Cerebellar cortex (tissue), 1 donor: Measurements from ENCODE around the gene SOWAHC.
A peak's percentile ranks its signal among the peaks of the same experiment; 100 is the strongest.
"Not testable (repeated sequence)": the region's sequence is repeated elsewhere in the genome, so short reads cannot be mapped to it uniquely, and the experiment has no call there.

Source experiments
- DNase-seq: peaks from one replicate; pipeline ENCODE4 v3.0.0-alpha.2; 2015; ENCODE audit warnings: low spot score

The SOWAHC gene, protein sequence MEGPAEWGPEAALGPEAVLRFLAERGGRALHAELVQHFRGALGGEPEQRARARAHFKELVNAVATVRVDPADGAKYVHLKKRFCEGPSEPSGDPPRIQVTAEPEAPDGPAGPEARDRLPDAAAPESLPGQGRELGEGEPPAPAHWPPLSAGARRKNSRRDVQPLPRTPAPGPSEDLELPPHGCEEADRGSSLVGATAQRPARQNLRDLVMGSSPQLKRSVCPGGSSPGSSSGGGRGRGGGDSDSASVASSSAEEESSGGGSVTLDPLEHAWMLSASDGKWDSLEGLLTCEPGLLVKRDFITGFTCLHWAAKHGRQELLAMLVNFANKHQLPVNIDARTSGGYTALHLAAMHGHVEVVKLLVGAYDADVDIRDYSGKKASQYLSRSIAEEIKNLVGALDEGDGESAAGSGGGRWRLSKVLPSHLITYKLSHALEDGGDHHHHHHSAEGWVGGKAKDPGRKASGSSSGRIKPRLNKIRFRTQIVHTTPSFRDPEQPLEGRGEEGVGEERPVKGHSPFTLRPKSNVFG

DNA sequence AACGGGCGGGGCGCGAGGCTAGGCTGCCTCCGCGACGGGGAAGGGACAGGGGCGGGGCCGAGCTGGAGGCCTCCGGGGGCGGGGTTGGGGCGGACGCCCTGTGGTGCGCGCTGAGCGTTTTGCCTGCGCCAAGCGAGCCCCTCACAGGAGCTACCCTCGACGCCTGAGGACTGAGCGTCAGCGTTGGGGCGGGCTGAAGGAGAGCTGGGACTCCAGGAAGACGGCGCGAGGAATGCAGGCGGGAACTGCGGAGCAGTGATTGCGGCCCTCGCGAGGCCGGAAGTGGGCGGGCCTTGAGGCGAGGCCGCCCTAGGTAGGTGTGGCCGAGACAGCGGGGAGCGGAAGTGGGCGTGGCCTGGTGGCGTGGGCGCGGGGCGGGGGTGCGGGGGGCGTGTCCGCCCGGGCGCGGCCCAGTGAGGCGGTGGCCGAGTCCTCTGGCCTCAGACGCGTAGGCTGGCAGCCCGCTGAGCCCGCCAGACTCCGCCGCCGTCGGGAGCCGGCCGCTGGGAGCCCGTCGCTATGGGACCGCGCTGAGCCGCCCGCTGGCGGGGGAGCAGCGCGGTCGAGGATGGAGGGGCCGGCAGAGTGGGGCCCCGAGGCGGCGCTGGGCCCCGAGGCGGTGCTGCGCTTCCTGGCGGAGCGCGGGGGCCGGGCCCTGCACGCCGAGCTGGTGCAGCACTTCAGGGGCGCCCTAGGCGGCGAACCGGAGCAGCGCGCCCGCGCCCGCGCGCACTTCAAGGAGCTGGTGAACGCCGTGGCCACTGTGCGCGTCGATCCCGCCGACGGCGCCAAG lies at the start of gene SOWAHC, which contains the start of gene SEPTIN10:
Gene SOWAHC, plus strand, starts transcription at position 443 of the 793 bp plus-strand sequence. Its CDS starts 126 bp downstream, at position 569.
Gene SEPTIN10, minus strand, starts transcription at position 45 of the 793 bp plus-strand sequence. CDS start 139 bp downstream, outside the sequence.
- DNase-seq, result peak; percentile 34

DNA sequence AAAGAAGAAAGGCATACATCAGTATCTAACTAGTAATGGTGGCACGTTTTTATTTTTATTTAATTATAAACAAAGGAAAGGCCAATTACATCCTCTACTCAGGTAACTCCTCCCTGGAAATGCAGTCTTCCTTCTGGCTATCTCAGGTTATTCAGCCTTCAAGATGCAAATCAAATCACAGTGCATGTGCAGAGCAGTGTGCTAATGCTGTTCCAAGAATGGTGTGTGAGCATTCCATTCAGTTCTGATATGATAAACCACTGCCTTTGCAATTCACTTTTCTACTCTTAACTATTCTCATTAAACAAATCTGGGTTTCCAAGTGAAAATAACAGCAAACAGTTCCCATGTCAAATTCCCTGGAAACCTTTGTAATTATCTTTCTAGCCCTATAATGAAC lies 38.8 kb upstream of the SOWAHC start:
- no peak for DNase-seq

DNA sequence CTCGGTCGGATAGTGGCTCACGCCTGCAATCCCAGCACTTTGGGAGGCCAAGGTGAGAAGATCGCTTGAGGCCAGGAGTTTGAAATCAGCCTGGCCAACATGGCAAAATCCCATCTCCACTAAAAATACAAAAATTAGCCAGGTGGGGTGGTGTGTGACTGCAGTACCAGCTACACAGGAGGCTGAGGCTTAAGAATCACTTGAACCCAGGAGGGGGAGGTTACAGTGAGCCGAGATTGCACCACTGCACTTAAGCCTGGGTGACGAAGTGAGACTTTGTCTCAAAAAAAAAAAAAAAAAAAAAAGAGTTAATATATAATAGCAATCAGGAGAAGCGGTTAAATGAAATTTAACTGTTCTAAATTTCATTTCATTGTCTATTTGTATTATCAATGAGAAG lies 36.5 kb upstream of the SOWAHC start:
- not testable (repeated sequence) for DNase-seq

DNA sequence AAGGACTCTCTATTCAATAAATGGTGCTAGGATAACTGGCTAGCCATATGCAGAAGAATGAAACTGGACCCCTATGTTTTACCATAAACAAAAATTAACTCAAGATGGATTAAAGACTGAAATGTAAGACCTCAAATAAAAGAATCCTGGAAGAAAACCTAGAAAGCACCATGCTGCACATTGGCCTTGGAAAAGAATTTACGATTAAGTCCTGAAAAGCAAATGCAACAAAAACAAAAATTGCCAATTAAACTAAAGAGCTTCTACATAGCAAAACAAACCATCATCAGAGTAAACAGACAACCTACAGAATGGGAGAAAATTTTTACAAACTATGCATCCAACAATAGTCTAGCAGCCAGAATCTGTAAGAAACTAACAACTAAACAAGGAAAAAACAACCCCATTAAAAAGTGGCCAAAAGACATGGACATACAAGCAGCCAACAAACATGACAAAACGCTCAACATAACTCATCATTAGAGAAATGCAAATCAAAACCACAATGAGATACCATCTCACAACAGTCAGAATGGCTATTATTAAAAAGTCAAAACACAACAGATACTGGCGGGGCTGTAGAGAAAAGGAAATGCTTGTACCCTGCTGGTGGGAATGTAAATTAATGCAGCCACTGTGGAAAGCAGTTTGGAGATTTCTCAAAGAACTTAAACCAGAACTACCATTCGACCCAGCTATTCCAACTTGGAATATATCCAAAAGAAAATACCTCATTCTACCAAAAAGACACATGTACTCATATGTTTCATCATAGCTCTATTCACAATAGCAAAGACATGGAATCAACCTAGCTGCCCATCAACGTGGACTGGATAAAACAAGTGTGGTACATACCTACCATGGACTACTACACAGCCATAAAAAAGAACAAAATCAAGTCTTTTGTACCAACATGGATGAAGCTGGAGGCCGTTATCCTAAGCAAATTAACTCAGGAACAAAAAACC lies 31.0 kb upstream of the SOWAHC start:
- DNase-seq, result no peak

DNA sequence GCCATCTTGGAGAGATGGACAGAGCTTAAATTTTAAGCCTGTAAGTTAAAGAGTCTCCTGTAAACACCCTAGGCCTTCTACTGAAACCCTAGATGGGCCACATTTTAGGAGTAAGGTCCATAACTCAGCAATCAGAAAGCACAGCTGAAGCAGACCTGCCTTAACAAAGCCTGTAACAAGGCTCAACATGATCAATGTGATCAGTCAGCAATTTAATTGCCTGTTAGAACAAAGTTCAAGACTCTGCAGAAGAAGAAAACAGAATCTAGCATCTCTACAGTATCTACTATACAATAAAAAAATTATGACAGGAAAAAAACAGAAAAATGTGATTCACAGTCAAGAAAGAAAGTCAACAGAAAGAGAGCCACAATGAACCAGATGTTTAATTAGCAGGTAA lies 27.5 kb upstream of the SOWAHC start:
- no peak for DNase-seq

DNA sequence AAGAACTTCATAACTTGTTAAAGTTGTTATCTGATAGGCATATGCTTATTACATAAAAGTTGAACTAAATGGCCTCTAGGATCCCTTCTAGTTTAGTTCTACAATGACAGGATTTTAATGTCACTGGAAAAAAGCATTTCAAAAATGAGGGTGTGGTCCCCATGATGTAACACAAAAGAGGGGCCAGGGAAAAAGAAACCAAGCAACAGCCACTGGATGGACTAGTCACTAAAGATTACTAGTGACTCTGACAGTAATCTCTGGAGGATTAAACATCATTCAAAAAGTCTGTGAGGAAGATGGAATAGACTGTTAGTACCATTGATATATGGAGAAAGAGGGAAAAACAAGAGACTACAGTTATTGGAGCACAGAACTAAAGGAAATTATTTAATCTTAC lies 23.0 kb upstream of the SOWAHC start:
- no peak for DNase-seq

DNA sequence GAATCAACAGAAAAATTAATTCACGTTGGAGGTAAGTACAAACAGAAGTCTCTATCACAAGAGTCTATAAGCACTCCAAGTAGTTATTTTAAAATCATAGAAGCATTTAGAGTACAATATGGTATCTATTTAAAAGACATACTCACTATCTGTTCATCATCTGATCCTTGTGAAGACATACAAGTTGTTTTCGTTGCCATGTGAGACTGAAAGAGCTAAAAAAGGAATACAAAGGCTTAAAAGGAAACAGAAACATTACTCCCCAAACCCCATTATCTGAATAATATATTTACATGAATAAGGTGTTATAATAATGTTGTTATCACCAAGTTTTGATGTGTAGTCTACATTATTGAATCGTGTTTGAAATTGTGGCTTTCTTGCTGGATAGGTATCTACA lies 21.3 kb upstream of the SOWAHC start:
- no peak for DNase-seq

DNA sequence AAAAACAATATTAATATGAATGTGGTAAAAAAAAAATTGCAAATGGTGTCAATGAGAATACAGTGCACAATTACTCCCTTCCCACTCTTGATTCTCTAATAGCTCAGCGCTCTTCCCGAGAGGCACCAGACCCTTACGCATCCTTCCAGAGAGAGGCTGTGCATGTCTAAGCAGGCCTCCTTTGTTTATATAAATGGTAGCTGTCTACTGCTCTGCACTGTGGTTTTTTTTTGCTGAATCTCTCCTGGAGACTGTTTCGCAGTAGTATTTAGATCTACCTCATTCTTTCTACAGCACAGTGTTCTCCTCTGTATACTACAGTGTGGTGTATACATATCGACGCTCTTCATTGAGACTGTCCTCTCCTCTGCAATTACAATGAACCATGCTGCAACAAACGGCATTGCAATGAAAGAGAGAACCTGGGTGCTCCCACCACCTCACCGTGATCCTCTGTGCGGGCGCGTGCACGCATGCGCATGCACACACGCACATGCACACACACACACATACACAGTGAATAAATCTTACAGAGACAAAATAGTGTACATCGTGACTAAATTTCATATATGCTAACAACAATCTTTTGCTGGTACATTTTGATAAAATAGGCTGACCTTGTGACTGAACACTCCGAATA lies 19.8 kb upstream of the SOWAHC start:
- no peak for DNase-seq

DNA sequence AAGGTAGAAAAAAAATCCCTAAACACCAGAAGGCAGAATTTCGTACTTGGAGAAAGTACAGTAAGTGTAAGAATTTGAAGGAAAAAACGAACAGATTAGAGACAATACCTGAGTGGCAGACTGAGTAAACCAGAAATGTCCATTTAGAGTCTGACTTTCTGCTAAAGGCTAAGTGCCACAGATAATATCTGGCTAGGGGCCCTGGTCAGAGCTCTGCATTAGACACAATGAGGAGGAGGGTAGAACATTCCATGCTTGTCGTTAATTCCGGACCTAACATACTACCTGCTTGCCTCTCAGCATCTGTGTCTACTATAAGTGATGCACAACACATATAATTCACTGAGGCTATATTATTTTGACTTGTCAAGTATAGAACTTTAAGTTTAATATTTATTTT lies 18.5 kb upstream of the SOWAHC start:
- no peak for DNase-seq

DNA sequence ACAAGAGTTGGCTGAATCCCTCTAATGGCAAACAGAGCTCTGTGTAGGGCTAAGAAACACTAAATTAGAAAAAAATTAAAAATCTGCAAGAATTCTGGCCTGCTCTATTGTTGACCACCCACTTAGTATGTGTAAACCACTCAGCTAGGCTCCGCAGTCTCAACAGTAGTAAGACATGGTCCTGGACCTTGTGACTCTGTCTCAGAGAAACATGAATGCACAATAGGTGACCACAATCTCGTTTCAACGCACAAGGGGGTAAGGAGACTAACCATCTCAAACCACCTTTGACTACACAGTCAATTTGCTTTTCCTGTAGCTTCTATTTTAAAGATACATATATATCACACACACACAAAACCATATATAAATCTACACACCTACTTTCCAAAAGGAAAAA lies 16.9 kb upstream of the SOWAHC start:
- DNase-seq, result no peak

DNA sequence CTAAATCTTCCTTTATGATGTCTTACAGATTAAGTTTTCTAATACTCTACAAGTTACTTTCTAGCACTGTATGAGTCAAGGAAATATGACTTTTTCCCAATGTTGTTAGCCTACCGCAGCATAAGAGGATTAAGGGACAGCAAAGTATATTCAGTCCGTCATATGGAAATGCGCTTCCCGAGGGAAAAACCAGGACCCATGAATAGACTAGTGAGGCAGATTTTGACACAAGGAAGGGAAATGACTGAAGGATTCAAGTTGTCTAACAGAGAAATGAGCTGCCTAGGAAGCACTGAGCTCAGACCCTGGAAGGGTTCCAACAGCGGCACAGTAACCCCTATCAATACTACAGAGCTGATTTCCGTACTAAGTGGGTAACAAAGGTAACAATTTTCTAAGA lies 12.4 kb upstream of the SOWAHC start:
- DNase-seq, result no peak

DNA sequence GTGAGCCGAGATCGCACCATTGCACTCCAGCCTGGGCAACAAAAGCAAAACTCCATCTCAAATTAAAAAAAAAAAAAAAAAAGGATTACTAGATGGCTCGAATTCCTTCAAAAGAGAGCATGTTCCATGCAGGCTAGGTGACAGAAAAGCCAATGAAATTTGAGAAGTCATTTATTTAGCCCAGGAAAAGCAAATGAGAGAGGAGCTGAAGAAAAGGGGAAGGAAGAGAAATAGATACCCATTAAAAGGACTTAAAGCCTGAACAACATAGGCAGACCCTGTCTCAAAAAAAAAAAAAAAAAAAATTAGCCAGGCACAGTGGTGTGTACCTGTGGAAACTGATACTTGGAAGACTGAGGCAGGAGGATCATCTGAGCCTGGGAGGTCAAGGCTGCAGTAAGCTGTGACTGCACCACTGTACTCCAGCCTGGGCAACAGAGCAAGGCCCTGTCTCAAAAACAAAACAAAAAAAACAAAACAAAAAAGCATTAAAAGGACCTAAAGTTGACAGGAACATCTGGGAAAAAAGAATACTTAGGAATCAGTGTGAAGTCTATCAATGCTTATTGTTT lies 11.5 kb upstream of the SOWAHC start:
- DNase-seq, result no peak

DNA sequence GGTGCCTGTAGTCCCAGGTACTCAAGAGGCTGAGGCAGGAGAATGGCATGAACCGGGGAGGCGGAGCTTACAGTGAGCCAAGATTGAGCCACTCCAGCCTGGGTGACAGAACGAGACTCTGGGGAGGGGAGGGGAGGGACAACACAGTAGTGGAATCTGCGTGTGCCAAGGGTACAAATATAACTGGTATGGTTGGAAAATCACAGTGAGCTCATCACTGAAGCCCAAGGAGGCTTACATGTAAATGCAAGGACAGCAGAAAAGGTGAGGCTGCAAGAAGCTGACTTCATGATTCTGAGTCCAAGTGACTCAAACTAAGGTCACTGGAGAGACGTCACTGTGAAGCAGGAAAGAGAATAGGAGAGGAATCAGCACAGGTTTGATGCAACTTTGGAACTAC lies 9.6 kb upstream of the SOWAHC start:
- no peak for DNase-seq

DNA sequence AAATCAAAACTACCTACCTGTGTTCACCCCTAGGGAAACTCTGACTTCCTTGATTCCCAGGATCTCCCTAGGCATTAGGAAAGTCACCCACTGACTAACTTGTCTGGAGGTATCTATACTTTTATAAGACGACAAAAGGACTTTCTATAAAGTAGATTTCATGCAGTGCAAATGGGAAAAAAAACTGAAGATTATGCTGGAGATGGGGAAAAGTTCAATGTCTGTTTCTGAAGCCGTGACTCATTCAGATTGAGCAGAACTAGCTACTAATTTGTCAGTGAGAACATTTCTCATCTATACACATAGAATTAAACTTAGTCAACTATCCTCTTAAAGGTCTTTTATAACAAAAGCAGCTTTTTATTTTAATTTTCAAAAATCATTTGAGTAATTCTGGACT lies 6.4 kb upstream of the SOWAHC start:
- DNase-seq, result no peak

DNA sequence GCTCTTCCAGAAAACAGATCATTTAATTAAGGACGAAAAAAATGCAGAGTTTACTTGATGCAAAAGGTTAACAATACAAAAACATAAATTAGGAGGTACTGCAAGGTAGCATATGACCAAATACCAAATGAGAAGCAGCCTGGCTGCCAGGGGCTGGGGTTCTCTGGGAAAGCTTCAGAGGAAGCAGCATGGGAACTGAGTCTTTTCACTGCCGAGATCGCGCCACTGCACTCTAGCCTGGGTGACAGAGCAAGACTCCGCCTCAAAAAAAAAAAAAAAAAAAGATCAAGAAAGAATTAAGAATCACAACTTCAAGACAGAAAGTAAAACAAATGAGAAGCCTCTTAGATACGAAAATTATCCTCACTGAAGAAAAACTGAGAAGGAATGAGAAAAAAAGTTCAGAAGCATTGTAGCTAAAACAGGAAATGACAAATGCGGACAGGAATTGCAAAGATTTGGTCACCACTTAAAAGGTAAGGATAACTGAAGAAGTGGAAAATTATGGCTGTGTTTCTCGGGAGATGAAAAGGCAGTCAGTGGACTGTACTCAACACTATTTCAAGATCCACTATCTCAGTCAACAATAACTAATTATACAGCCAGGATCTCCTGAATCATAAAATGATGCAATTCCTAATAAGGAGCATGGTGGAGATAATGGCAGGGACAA lies 4.7 kb upstream of the SOWAHC start:
- no peak for DNase-seq

DNA sequence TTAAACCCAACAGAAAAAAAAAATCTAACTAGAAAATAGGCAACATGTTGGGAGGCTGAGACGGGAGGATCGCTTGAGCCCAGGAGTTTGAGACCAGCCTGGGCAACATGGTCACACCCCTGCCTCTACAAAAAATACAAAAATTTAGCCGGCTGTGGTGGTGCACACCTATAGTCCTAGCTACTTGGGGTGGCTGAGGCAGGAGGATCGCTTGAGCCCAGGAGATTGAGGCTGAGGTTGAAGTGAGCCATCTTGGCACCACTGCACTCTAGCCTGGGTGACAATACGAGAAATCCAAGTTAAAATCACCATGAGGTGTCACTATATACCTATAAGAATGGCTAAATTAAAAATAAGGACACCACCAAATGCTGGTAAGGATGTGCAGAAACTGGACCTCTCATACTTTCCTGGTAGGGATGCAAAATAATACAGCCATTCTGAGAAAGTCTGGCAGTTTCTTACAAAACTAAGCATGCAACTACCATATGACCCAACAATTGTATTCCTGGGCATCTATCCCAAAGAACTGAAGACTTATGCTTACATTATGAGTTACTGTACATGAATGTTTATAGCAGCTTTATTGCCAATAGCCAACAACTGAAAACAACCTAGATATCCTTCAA lies 2.6 kb upstream of the SOWAHC start:
- no peak for DNase-seq

DNA sequence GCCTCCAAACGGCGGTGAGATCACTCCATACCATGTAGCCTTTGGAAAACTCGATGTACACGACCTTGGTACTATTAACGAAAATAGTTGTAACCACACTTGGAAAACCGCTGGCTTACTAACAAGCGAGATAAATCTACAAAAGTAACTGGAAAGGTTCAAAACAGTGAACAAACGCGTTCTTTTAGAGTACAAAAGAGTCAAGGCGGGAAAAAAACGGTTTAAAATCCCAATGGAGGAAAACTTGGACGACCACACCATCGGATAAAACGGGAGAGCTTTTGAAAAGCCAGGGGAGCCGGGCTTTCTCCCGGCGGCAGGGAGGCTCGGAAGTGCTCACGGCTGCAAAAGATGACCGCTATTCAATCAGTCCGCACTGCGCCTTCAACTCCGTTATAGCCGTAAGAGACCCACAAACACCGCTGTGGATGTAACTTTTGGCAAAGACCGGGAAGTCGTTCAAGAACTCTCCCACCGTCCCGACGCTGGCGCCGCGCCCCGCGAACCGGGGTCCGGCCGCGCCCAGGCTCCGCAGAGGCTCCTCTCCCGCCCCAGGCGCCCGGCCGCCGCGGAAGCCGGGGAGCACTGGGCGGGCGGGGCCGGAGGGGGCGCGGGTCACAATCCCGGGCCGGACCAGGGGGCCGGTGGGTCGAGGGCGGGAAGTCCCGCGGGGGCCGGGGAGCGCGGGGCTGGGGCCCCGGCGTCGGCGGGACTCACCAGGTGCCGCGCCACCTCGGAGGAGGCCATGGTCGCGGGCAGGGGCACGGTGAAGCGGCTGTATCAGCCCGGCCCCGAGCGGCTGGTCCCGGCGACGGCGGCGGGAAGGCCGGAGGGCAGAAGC lies 863 bp upstream of the SOWAHC start:
- no peak for DNase-seq

DNA sequence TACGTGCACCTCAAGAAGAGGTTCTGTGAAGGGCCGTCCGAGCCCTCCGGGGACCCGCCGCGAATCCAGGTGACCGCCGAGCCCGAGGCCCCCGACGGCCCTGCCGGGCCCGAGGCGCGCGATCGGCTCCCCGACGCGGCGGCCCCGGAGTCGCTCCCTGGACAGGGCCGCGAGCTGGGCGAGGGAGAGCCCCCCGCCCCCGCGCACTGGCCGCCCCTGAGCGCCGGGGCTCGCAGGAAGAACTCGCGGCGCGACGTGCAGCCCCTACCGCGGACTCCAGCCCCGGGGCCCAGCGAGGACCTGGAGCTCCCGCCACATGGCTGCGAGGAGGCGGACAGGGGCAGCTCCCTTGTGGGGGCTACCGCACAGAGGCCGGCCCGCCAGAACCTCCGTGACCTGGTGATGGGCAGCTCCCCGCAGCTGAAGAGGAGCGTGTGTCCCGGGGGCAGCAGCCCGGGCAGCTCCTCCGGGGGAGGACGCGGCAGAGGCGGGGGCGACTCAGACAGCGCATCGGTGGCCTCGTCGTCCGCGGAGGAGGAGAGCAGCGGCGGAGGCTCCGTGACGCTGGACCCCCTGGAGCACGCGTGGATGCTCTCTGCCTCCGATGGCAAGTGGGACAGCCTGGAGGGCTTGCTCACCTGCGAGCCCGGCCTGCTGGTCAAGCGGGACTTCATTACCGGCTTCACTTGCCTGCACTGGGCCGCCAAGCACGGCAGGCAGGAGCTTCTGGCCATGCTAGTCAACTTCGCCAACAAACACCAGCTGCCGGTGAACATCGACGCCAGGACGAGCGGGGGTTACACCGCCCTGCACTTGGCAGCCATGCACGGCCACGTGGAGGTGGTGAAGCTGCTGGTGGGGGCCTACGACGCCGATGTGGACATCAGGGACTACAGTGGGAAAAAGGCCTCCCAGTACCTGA lies 812 bp downstream of the SOWAHC start:
- DNase-seq, result no peak
